ENCODE results near the gene NXPH2. TPM values are rescaled to one million over a fixed set of nuclear protein-coding genes. Genes with fewer than 3 reads are reported as not detected.

The NXPH2 gene
- not detected for total RNA-seq

- WGBS, 2 donors (ENCODE audit: low coverage in 1 of 2): 1 to 7% methylated on average over 3 to 11 of the region's 58 CpGs
- no peak for ATAC-seq
Measured at GRCh38 chr2:138779781-138780445, at the start of gene NXPH2. NXPH2 (minus strand) TSS chr2:138780390; CDS start chr2:138780241, 149 bp downstream.

GRCh38 chr2:138829326-138829919 is 49.2 kb upstream of the NXPH2 start:
- WGBS, 2 donors (ENCODE audit: low coverage in 1 of 2): 39 to 59% methylated on average over 3 of the region's 3 CpGs
- TF ChIP-seq POLR2A (IDR thresholded peaks at IDR 0.05) (no peak), CTCF (IDR thresholded peaks at IDR 0.05) (no peak), POLR2AphosphoS5 (IDR thresholded peaks at IDR 0.05) (no peak), EP300 (IDR thresholded peaks at IDR 0.05) (no peak)
- no peaks in the 10 kb centered on the region for H3K27me3 ChIP-seq
- no peaks in the 10 kb centered on the region for H3K36me3 ChIP-seq
- ATAC-seq: no peak
- no peak overlapping the region for H3K27ac ChIP-seq
- H3K4me3 ChIP-seq: no peak overlapping the region
- no peaks in the 10 kb centered on the region for H3K9me3 ChIP-seq
- no peaks in the 10 kb centered on the region for H3K4me1 ChIP-seq

More at GRCh38 chr2:138779781-138780445, at the start of gene NXPH2:
- peaks cover 0 to 22% (median 6%) of the 10 kb centered on the region in 3 donors for H3K4me1 ChIP-seq
- H3K27ac ChIP-seq: no peak within 1 kb of the TSS
- no peaks in the 10 kb centered on the region for H3K9me3 ChIP-seq
- H3K27me3 ChIP-seq: peaks cover 72% of the 10 kb centered on the region
- no peaks in the 10 kb centered on the region for H3K36me3 ChIP-seq
- TF ChIP-seq EP300 (IDR thresholded peaks at IDR 0.05) (no peak), POLR2A (IDR thresholded peaks at IDR 0.05) (no peak)
- H3K4me3 ChIP-seq: peak within 1 kb of the TSS in 1 of 2 donors; percentile 37

GRCh38 chr2:138827426-138828054 is 47.4 kb upstream of the NXPH2 start:
- ATAC-seq: no peak
- Histone ChIP-seq H3K36me3 (no peaks in the 10 kb centered on the region), H3K4me1 (no peaks in the 10 kb centered on the region), H3K27ac (no peak overlapping the region), H3K9me3 (no peaks in the 10 kb centered on the region), H3K4me3 (no peak overlapping the region), H3K27me3 (no peaks in the 10 kb centered on the region)
- 12 to 17% methylated on average over 3 of the region's 3 CpGs for WGBS, 2 donors (ENCODE audit: low coverage in 1 of 2)
- TF ChIP-seq EP300 (IDR thresholded peaks at IDR 0.05): no peak
- TF ChIP-seq CTCF (IDR thresholded peaks at IDR 0.05): peak; percentile 52 to 74 (median 53)

GRCh38 chr2:138823666-138824065 is 43.5 kb upstream of the NXPH2 start:
- no peak overlapping the region for H3K4me3 ChIP-seq
- no peaks in the 10 kb centered on the region for H3K36me3 ChIP-seq
- no peaks in the 10 kb centered on the region for H3K9me3 ChIP-seq
- H3K27ac ChIP-seq: no peak overlapping the region
- ATAC-seq: no peak
- TF ChIP-seq EP300 (IDR thresholded peaks at IDR 0.05) (no peak), CTCF (IDR thresholded peaks at IDR 0.05) (no peak), POLR2A (IDR thresholded peaks at IDR 0.05) (no peak), POLR2AphosphoS5 (IDR thresholded peaks at IDR 0.05) (no peak)
- peaks cover 5% of the 10 kb centered on the region for H3K27me3 ChIP-seq
- WGBS, 2 donors (ENCODE audit: low coverage in 1 of 2): 71% methylated on average over 2 of the region's 2 CpGs; no CpG with 5 or more reads in 1 of the 2 donors
- no peaks in the 10 kb centered on the region for H3K4me1 ChIP-seq

GRCh38 chr2:138819964-138820363 is 39.8 kb upstream of the NXPH2 start:
- Histone ChIP-seq H3K4me3 (no peak overlapping the region), H3K27me3 (peaks cover 5% of the 10 kb centered on the region), H3K27ac (no peak overlapping the region), H3K4me1 (no peaks in the 10 kb centered on the region), H3K9me3 (no peaks in the 10 kb centered on the region), H3K36me3 (no peaks in the 10 kb centered on the region)
- ATAC-seq: no peak
- 55 to 100% methylated on average over 1 to 3 of the region's 3 CpGs for WGBS, 2 donors (ENCODE audit: low coverage in 1 of 2)
- TF ChIP-seq CTCF (IDR thresholded peaks at IDR 0.05): no peak
- no peak for TF ChIP-seq EP300 (IDR thresholded peaks at IDR 0.05)
- no peak for TF ChIP-seq POLR2A (IDR thresholded peaks at IDR 0.05)
- TF ChIP-seq POLR2AphosphoS5 (IDR thresholded peaks at IDR 0.05): no peak
